HG03378 (cell line): Measurements from ENCODE around the gene NOTO.

ENCODE experiments used
- ATAC-seq: cut with Tn5 transposase; IDR thresholded peaks from one replicate; pipeline ENCODE4 v1.9.1; 2021; ENCODE audit warnings: mild to moderate bottlenecking, moderate library complexity; ENCODE audit not compliant: unreplicated experiment

Gene NOTO

DNA sequence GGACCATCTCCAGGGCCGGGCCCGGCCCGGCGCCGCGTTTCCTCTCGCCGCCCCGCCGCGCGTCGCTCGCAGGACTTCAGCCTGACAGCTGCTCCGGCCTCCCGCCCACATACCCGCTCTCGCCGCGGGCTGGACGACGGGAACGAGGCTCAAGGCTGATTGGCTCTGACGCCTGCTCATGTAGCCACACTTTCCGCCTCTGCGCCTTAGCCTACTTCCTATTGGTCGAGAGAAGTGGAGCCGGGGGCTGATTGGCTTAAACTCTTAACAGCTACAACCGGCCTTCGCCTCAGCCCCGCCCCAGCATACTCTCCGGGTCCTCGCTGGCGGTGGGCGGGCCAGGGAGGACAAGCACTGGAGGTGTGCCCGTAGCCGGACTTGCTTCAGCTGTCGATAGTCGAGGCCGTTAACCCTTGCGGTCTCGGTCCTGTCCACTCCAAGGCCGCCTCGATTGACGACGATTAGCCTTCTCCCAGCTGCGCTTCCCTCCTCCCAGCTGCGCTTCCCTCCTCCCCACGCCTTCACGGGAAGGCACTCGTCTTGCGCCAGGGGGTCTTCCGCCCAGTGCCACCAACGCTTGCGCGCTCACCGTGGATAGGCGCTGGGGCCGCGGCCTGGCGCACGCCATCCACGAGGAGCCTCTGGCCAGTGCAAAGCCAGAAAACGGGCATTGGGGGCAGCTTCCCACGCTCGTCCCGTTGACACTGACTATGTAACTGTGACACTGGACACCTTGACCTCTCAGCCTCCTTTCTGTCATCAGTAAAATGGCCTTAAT is 31.0 kb downstream of the NOTO start, which contains the start of gene PRADC1:
TSS of gene PRADC1 (minus strand) at position 86 of the 778 bp plus-strand sequence. CDS start at position 7, 79 bp downstream.
- ATAC-seq = peak; percentile 94

GRCh38 chr2:73233932-73234832 is 31.8 kb downstream of the NOTO start, which contains the start of gene CCT7:
CCT7 (plus strand) TSS chr2:73234308; CDS start chr2:73234379, 71 bp downstream.
- ATAC-seq = peak; percentile 60

DNA sequence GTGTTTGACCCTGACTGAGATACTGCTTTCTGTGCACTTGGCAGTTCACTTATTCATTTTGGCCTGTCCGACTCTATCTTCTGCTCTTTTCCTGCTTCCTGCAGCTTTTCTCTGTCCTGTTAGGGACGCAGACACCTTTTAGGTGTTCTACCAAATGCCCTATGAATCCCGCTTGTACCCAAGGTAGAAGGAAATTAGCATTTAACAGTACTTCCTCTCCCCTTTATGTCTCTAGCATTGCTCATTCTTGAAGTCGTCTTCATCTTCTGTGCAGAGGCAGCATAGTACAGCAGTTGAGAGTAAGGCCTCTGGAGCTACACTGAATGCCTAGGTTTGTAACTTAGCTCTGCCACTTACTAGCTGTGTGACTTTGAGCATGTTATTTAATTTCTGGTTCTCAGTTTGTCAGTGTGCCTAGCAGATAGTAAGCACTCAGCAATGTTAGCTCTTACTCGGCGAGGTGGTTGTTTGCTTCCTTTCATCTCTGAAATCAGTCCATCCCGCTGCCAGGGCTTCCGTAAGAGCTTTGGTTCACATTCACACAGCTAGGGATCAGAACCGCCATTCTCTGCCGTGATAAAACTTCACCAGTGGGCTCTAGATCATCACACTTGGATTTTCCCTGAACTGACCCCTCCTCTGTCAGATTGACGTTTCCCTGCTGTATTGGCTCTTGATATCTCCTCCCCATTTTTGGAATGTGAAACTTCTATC is 33.1 kb downstream of the NOTO start:
- ATAC-seq = no peak

DNA sequence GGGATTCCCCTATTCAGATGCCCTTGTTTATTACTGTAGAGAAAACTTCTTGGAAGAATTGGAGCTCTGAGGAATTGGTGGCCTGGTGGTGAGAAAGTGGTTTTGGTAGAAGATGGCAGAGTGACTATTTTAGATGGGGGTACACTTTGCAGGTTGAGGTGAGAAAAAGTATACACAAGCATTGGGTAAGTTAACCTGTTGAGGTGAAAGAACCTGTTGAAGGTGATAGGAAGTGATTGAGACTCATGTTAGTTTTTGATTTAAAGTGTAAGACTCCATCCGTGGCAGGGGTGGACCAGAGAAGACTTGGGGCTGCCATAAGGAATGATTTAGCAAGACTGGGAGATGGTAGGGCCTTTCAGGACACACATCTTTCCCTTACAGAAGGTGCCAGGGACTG is 34.8 kb downstream of the NOTO start:
- no peak for ATAC-seq

GRCh38 chr2:73238149-73238548 is 35.8 kb downstream of the NOTO start:
- ATAC-seq = no peak

DNA sequence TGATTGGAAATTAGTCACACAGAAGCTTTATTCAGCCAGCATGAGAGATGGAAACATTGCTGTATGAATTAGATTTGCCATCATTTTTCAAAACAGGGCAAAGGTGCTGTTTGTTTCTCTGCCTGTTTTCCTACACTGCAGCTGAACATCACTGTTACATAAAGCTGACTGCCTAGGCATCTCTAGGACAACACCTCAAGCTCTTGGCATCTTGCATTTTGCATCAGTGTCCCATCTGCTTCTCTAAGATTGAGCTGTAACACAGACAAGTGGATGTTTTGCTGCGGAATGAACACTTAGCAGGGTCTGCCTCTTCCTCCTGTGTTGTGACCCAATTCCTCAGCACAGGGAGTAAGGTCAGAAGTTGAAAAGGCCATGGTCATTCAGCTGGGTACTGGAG is 36.6 kb downstream of the NOTO start:
- no peak for ATAC-seq

GRCh38 chr2:73239776-73240175 is 37.4 kb downstream of the NOTO start:
- no peak for ATAC-seq

DNA sequence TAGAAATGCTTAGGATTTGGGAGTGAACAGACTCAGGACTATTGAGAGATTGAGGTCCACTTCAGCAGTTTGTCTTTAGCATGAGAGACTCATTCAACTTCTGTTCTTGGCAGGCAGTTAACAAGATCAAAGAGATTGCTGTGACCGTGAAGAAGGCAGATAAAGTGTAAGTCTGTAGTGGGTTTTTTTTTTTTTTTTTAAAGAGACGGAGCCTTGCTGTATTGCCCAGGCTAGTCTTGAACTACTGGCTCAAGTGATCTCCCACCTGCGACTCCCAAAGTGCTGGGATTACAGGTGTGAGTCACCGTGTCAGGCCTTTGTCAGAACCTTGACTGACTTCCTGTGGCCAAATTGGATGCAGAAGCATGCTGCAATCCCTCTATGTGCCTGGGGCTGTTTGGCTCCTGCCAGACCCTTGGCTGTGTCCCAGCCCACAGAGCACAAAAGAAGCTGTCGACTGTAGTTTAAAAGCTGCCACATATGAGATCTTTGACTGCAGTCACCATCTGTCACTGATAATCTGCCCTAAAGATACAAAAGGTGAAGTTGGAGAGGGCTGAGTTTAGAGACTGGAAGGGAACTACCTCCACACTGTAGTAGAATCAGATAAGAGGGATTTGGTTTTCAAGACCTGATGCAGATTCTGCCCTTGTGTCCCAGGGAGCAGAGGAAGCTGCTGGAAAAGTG is 41.7 kb downstream of the NOTO start:
- no peak for ATAC-seq

GRCh38 chr2:73244580-73244979 is 42.2 kb downstream of the NOTO start:
- ATAC-seq = no peak

- ATAC-seq = no peak
Measured at GRCh38 chr2:73246850-73247249, 44.5 kb downstream of the NOTO start.

GRCh38 chr2:73249636-73250035 is 47.3 kb downstream of the NOTO start:
- no peak for ATAC-seq

DNA sequence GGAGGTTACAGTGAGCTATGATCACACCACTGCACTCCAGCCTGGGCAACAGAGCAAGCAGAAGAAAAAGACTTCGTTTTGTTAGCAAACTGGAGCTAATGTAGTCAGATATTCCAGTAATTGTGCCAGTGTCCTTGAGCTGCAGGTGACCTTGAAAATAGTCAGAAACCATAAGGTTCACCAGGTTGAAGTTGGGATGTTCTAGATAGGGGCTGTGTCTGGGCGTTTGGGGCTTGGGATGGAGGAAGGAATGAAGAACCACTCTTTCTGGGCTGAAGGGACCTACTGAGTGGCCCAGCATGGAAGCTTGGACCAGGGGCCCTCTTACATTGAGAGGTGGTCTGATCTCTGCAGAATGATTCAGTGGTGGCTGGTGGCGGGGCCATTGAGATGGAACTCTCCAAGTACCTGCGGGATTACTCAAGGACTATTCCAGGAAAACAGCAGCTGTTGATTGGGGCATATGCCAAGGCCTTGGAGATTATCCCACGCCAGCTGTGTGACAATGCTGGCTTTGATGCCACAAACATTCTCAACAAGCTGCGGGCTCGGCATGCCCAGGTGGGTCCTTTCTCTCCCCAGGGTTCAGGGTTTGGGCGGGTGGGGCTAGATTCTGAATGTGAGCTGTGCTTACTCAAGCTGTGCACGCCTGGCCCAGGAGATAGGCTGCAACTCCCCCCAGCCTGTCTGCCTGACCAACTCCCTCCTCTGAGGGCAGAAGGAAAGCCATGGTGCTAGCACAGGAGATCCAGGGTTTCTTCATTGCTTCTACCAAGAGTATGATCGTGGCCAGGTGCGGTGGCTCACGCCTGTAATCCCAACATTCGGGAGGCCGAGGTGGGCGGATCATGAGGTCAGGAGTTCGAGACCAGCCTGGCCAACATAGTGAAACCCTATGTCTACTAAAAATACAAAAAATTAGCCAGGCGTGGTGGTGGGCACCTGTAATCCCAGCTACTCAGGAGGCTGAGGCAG is 48.8 kb downstream of the NOTO start:
- no peak for ATAC-seq

GRCh38 chr2:73252238-73253027 is 50.1 kb downstream of the NOTO start:
- no peak for ATAC-seq

GRCh38 chr2:73253400-73253799 is 51.0 kb downstream of the NOTO start:
- no peak for ATAC-seq

DNA sequence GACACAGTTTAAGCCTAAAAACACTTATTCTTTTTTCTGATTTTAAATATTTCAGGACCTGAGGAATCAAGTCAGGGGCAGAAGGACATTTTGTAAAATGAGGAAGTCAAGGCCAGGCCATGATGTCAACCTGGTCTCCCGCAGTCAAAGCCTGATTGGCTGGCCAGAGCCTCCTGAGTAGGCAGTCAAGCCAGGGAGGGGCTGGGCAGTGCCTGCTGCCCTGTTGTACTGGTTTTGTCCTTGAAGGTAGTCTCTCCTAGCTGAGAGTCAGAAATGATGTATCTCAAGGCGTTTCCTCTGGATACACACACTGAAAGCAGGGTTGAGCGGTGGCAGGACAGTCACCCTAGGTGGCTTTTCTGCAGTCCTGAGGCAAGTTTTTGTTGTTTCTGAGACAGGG is 51.5 kb downstream of the NOTO start:
- no peak for ATAC-seq

- no peak for ATAC-seq
Measured at GRCh38 chr2:73254343-73255006, 52.1 kb downstream of the NOTO start.

- no peak for ATAC-seq
Measured at GRCh38 chr2:73255007-73255644, 52.8 kb downstream of the NOTO start.
